ENCODE results near the gene ARHGEF28.

GRCh38 chr5:73940026-73940425, 314.0 kb downstream of the ARHGEF28 start:
- no peak for TF ChIP-seq POLR2A (IDR thresholded peaks at IDR 0.05)
- TF ChIP-seq, protein P1, sequence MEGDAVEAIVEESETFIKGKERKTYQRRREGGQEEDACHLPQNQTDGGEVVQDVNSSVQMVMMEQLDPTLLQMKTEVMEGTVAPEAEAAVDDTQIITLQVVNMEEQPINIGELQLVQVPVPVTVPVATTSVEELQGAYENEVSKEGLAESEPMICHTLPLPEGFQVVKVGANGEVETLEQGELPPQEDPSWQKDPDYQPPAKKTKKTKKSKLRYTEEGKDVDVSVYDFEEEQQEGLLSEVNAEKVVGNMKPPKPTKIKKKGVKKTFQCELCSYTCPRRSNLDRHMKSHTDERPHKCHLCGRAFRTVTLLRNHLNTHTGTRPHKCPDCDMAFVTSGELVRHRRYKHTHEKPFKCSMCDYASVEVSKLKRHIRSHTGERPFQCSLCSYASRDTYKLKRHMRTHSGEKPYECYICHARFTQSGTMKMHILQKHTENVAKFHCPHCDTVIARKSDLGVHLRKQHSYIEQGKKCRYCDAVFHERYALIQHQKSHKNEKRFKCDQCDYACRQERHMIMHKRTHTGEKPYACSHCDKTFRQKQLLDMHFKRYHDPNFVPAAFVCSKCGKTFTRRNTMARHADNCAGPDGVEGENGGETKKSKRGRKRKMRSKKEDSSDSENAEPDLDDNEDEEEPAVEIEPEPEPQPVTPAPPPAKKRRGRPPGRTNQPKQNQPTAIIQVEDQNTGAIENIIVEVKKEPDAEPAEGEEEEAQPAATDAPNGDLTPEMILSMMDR (IDR thresholded peaks at IDR 0.05) = no peak
